Adrenal gland (tissue), 12 donors: ENCODE results near the gene WDR4. TPM values are rescaled to one million over a fixed set of nuclear protein-coding genes. Genes with fewer than 3 reads are reported as not detected.
A peak's percentile ranks its signal among the peaks of the same experiment; 100 is the strongest.
"Not testable (repeated sequence)": the region's sequence is repeated elsewhere in the genome, so short reads cannot be mapped to it uniquely, and the experiment has no call there.

Experiments used
- DNase-seq, 7 donors: peaks; one replicate each; pipeline ENCODE4 v3.0.0-alpha.2; 2019 to 2020
- H3K27ac ChIP-seq, 5 donors: fragments of 200-600 bp; sonication (generic) in 4 of 5; 1 replicate in 3 of 5; 2 replicates in 2 of 5; pipeline versions ENCODE4 v1.5.1 to v1.8.0; 2016 to 2020; ENCODE audit warnings: mild to moderate bottlenecking in 1 of 5
- H3K27me3 ChIP-seq: fragments of 200-600 bp; 2 replicates; pipeline ENCODE4 v1.8.0; 2021
- H3K36me3 ChIP-seq, 2 donors: fragments of 200-600 bp; replicated peaks in 1 of 2; 1 replicate in 1 of 2; 2 replicates in 1 of 2; pipeline versions ENCODE4 v1.5.1 to v1.8.0; 2018 to 2022
- H3K4me1 ChIP-seq, 2 donors: fragments of 200-600 bp; replicated peaks in 1 of 2; 1 replicate in 1 of 2; 2 replicates in 1 of 2; pipeline versions ENCODE4 v1.5.1 to v1.8.0; 2018 to 2021
- H3K4me3 ChIP-seq, 4 donors: fragments of 200-600 bp; sonication (generic) in 3 of 4; one replicate each; pipeline ENCODE4 v1.5.1; 2016 to 2018
- H3K9me3 ChIP-seq, 3 donors: fragments of 200-600 bp; sonication (generic) in 1 of 3; replicated peaks in 1 of 3; 1 replicate in 2 of 3; 2 replicates in 1 of 3; pipeline versions ENCODE4 v1.5.1 to v1.8.0; 2016 to 2021
- POLR2A ChIP-seq, 2 donors: fragments of 450-650 bp; IDR thresholded peaks; one replicate each; pipeline ENCODE4 v1.6.1; 2017; ENCODE audit warnings: antibody characterized with exemption in 2 of 2, mild to moderate bottlenecking in 2 of 2, moderate library complexity in 1 of 2
- WGBS, 4 donors: extraction: QIAGEN DNeasy Blood & Tissue Kit in 2 of 4; methylation state at CpG; one replicate each; pipeline versions ENCODE4 v1.1.5 to v1.1.7; 2013 to 2017; 5-methylcytosine and 5-hydroxymethylcytosine counted together
- intact Hi-C, 2 donors: fragments of 100-400 bp; cut with DNase I; formaldehyde crosslinking; loops; one replicate each; pipeline versions ENCODE4 v1.14.1 to v1.15.0; 2022 to 2023
- polyA plus RNA-seq, 3 donors: library from polyadenylated mRNA; stranded (reverse); fragments of 200-250 nt in 2 of 3; fragments of 350-450 nt in 1 of 3; fragmentation: Illumina TruSeq in 1 of 3; extraction: RNeasy Lipid Tissue Mini Kit (QIAGEN cat#74804) in 1 of 3; gene quantifications; one replicate each; pipeline ENCODE4 v1.2.3, GENCODE V29; 2013 to 2014
- total RNA-seq, 9 donors: library from RNA; depleted of rRNA in 4 of 9; stranded (reverse); fragments of >200 nt in 4 of 9; fragments of 120-200 nt in 1 of 9; fragmentation: NEBNext Ultra II Directional in 1 of 9; extraction: Animal tissue kit (Norgen Biotek cat#: 25700) in 1 of 9; gene quantifications; one replicate each; pipeline versions ENCODE4 v1.1.0 to v1.2.4, GENCODE V29; 2013 to 2023
- TF ChIP-seq, protein P1 (sequence below), 6 experiments: fragments of 450-650 bp in 4 of 6; fragments of 200-600 bp in 2 of 6; sonication (generic) in 1 of 6; IDR thresholded peaks; 1 replicate in 5 of 6; 2 replicates in 1 of 6; pipeline versions ENCODE4 v1.5.1 to v1.8.0; 2016 to 2021; ENCODE audit warnings: antibody characterized with exemption in 6 of 6, mild to moderate bottlenecking in 2 of 6, moderate library complexity in 1 of 6
- donor health status: healthy with polysubstance abuse.
- donor health status: Bipolar disorder and iron deficiency.
- donor health status: DM: yes; HTN: yes; CAD: no.
- donor health status: DM: no; HTN: no; CAD: no.
- donor health status: DM: no; HTN: no; CAD: no.
- donor health status: DM: yes; HTN: yes; CAD: no.

WDR4 gene
- total and polyA plus RNA-seq, 12 donors: 3.6 to 19.3 (median 5.8) TPM

DNA sequence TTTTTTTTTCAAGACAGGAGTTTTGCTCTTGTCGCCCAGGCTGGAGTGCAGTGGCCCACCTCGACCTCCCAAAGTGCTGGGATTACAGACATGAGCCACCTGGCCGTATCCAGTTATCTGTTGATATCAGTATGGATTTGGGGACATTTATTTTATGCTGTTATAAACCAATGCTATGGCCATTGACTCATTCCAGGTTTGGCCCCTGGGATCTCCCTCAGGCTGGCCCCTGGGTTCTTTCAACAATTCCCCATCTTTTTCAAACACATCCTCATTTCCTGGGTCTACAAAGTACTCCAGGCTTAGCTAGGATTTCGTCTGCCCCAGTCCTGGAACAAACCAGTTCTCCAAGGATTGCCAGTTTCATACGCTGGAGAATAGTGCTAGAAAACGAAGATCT lies 44.1 kb downstream of the WDR4 start:
- DNase-seq: peak in 1 of 7 donors; percentile 9
- WGBS, 4 donors: 84 to 87% (median 86%) methylated on average over 6 of the region's 6 CpGs
- Histone ChIP-seq H3K9me3 (no peaks in the 10 kb centered on the region), H3K4me1 (no peaks in the 10 kb centered on the region), H3K27ac (no peak overlapping the region), H3K4me3 (no peak overlapping the region), H3K36me3 (peaks cover 0 to under 1% of the 10 kb centered on the region in 2 donors), H3K27me3 (no peaks in the 10 kb centered on the region)
- TF ChIP-seq, protein P1, sequence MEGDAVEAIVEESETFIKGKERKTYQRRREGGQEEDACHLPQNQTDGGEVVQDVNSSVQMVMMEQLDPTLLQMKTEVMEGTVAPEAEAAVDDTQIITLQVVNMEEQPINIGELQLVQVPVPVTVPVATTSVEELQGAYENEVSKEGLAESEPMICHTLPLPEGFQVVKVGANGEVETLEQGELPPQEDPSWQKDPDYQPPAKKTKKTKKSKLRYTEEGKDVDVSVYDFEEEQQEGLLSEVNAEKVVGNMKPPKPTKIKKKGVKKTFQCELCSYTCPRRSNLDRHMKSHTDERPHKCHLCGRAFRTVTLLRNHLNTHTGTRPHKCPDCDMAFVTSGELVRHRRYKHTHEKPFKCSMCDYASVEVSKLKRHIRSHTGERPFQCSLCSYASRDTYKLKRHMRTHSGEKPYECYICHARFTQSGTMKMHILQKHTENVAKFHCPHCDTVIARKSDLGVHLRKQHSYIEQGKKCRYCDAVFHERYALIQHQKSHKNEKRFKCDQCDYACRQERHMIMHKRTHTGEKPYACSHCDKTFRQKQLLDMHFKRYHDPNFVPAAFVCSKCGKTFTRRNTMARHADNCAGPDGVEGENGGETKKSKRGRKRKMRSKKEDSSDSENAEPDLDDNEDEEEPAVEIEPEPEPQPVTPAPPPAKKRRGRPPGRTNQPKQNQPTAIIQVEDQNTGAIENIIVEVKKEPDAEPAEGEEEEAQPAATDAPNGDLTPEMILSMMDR (IDR thresholded peaks at IDR 0.05): no peak
- no peak for TF ChIP-seq POLR2A (IDR thresholded peaks at IDR 0.05)
- intact Hi-C loops: no loop called here

DNA sequence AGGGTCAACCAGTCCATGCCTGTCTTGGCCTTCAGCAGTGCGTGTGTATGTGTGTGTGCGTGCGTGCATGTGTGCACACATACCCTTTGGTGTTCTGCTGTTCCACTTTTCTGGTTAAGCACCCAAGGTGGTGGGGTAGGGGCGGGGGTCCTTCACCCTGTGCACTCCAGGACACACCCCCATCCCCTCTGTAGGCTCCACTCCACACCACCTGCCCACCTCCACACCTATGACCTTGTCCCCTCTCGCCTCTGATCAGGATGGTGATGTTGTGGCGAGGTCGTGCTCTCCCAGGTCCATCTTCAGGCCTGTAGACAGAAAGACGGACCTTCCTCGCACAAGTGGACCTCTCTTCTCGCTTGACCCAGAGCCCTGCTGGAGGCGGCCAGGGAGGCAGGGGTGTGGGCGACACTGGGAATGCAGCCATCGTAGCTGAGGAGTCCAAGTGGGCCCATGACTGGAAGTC lies 44.6 kb downstream of the WDR4 start:
- Histone ChIP-seq H3K27me3 (no peaks in the 10 kb centered on the region), H3K9me3 (no peaks in the 10 kb centered on the region), H3K4me3 (no peak overlapping the region), H3K27ac (no peak overlapping the region), H3K36me3 (no peaks in the 10 kb centered on the region), H3K4me1 (no peaks in the 10 kb centered on the region)
- peak in 3 of 7 donors; percentile 14 to 44 (median 15) for DNase-seq
- TF ChIP-seq, protein P1 (IDR thresholded peaks at IDR 0.05): no peak
- no peak for TF ChIP-seq POLR2A (IDR thresholded peaks at IDR 0.05)
- WGBS, 4 donors: 85 to 94% (median 91%) methylated on average over 9 to 13 of the region's 13 CpGs
- intact Hi-C loops: no loop called here

DNA sequence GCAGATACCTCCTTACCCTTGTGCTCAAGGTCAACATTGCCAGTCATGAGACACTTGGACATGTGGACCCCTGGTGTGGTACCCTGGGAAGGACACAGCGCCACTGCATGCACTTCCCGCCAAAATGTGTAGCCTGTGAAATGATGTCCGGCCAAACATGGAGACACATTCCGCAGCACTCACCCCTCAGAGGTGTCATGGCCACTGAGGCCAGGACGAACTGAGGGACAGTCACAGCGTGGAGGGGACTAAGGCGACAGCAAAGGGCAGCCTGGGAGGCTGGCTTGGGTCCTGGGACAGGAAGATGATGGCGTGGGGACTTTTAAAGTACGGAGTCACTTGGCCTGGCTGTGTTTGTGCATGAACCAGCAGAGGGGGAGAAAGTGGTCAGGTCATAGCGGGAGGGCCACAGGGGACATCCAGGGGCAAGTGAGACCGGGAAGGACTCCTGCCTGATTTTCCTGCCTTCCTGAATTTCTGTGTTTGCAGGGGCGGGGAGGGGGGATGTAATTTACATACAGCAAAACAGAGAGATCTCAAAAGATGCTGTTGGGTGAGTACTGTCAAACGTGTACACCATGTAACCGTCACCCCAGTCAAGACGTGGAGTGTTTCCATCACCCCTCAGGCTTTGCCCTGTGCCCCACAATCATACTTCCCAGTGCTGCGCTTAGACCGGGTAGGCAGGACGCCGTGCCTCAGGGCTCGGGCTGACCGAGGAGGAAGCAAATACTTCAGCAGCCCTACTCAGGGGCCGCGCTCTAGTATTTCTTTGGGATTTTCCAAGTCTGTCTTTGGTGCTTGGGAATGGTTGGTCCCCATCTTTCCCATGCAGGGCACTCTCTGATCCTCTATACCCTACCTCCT lies 45.2 kb downstream of the WDR4 start:
- WGBS, 4 donors: 75 to 85% (median 80%) methylated on average over 20 to 23 of the region's 23 CpGs
- H3K9me3 ChIP-seq: no peaks in the 10 kb centered on the region
- no peak for TF ChIP-seq POLR2A (IDR thresholded peaks at IDR 0.05)
- TF ChIP-seq, protein P1 (IDR thresholded peaks at IDR 0.05): no peak
- no peak overlapping the region for H3K4me3 ChIP-seq
- H3K36me3 ChIP-seq: no peaks in the 10 kb centered on the region
- no peaks in the 10 kb centered on the region for H3K27me3 ChIP-seq
- intact Hi-C loops: no loop called here
- H3K4me1 ChIP-seq: no peaks in the 10 kb centered on the region
- peak in 3 of 7 donors; percentile 9 to 48 (median 18) for DNase-seq
- no peak overlapping the region for H3K27ac ChIP-seq

DNA sequence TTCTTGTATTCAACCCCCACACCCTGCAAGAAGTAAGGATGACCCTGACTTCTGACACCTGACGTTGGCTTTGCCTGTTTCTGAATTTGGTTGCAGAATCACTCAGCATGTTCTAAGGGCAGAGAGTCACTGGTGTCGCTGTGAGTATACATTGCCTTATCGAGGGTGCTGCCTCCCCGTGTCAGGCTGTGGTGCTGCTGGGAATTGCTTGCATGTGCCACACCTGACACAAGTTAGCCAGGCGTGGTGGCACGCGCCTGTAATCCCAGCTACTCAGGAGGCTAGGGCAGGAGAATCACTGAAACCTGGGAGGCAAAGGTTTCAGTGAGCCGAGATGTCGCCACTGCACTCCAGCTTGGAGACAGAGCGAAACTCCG lies 45.9 kb downstream of the WDR4 start:
- WGBS, 4 donors: 45 to 76% (median 46%) methylated on average over 8 to 11 of the region's 11 CpGs
- H3K9me3 ChIP-seq: no peaks in the 10 kb centered on the region
- no peaks in the 10 kb centered on the region for H3K27me3 ChIP-seq
- no peak overlapping the region for H3K27ac ChIP-seq
- no peaks in the 10 kb centered on the region for H3K4me1 ChIP-seq
- TF ChIP-seq, protein P1 (IDR thresholded peaks at IDR 0.05): no peak
- no peak for TF ChIP-seq POLR2A (IDR thresholded peaks at IDR 0.05)
- H3K4me3 ChIP-seq: no peak overlapping the region
- peak in 4 of 7 donors; percentile 26 to 50 (median 42) for DNase-seq
- no peaks in the 10 kb centered on the region for H3K36me3 ChIP-seq
- intact Hi-C loops: no loop called here

DNA sequence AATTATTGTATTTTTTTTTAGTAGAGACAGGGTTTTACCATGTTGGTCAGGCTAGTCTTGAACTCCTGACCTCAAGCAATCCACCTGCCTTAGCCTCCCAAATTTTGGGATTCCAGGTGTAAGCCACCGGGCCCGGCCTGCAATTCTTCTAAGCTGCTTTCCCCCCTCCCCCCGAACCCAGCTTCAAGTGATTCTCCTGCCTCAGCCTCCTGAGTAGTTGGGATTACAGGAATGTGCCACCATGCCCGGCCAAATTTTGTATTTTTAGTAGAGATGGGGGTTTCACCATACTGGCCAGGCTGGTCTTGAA lies 47.1 kb downstream of the WDR4 start:
- intact Hi-C loops, H3K4me3 ChIP-seq, H3K36me3 ChIP-seq, H3K27me3 ChIP-seq, H3K4me1 ChIP-seq, H3K27ac ChIP-seq, H3K9me3 ChIP-seq: not testable (repeated sequence)
- peak in 2 of 7 donors; percentile 19 to 35 for DNase-seq
- 75 to 92% (median 84%) methylated on average over 4 of the region's 4 CpGs for WGBS, 4 donors
